Stimulated activated CD4-positive, alpha-beta T cell treated with anti-CD3 and anti-CD28 coated beads, Interleukin-4, amount 100 ng/mL, for 48 hours (primary cell): ENCODE results near the gene SWAP70.
"Not testable (repeated sequence)": the region's sequence is repeated elsewhere in the genome, so short reads cannot be mapped to it uniquely, and the experiment has no call there.

Experiments used
- DNase-seq, 2 donors: peaks; one replicate each; pipeline ENCODE4 v3.0.0-alpha.2; 2020; ENCODE audit warnings: low read depth in 2 of 2

SWAP70 gene

GRCh38 chr11:9722023-9722422, 58.1 kb downstream of the SWAP70 start:
- DNase-seq = no peak

GRCh38 chr11:9722893-9723292, 59.0 kb downstream of the SWAP70 start:
- DNase-seq = no peak

GRCh38 chr11:9726321-9727022, 62.6 kb downstream of the SWAP70 start:
- no peak for DNase-seq

- DNase-seq = no peak
These were observed 64.2 kb downstream of the SWAP70 start for GRCh38 chr11:9728058-9728457.

GRCh38 chr11:9731256-9731655, 67.4 kb downstream of the SWAP70 start:
- no peak for DNase-seq

- no peak for DNase-seq
These were observed 68.6 kb downstream of the SWAP70 start for GRCh38 chr11:9732453-9732852.

GRCh38 chr11:9733212-9733611, 69.3 kb downstream of the SWAP70 start:
- no peak for DNase-seq

- no peak for DNase-seq
These were observed 71.4 kb downstream of the SWAP70 start for GRCh38 chr11:9735236-9735635.

GRCh38 chr11:9735919-9736318, 72.0 kb downstream of the SWAP70 start:
- DNase-seq = no peak

- DNase-seq = no peak
These were observed 72.5 kb downstream of the SWAP70 start for GRCh38 chr11:9736365-9736764.

- no peak for DNase-seq
These were observed 74.2 kb downstream of the SWAP70 start for GRCh38 chr11:9738116-9738515.

- no peak for DNase-seq
These were observed 74.8 kb downstream of the SWAP70 start for GRCh38 chr11:9738707-9739106.

GRCh38 chr11:9739123-9739900, 75.4 kb downstream of the SWAP70 start:
- no peak for DNase-seq

GRCh38 chr11:9740202-9740883, 76.5 kb downstream of the SWAP70 start:
- no peak for DNase-seq

- DNase-seq = no peak
These were observed 77.4 kb downstream of the SWAP70 start for GRCh38 chr11:9741260-9741659.

- DNase-seq = not testable (repeated sequence)
These were observed 79.6 kb downstream of the SWAP70 start for GRCh38 chr11:9743512-9743911.

- DNase-seq = no peak
These were observed 81.7 kb downstream of the SWAP70 start for GRCh38 chr11:9745411-9746211.

- no peak for DNase-seq
These were observed 83.4 kb downstream of the SWAP70 start for GRCh38 chr11:9747229-9747628.

GRCh38 chr11:9747828-9748227, 84.0 kb downstream of the SWAP70 start:
- no peak for DNase-seq

- peak; percentile 34 to 50 for DNase-seq
These were observed 84.6 kb downstream of the SWAP70 start for GRCh38 chr11:9748361-9748970.

GRCh38 chr11:9750551-9750950, 86.7 kb downstream of the SWAP70 start:
- no peak for DNase-seq
